ENCODE measurements around the gene IGSF9. TPM values are rescaled to one million over a fixed set of nuclear protein-coding genes. Genes with fewer than 3 reads are reported as not detected.
A peak's percentile ranks its signal among the peaks of the same experiment; 100 is the strongest.

The IGSF9 gene
- polyA plus RNA-seq, 1 experiment, result not detected

GRCh38 chr1:159949123-159949522 is 3.7 kb upstream of the IGSF9 start:
- ChIA-PET POLR2A (no interaction called here), CTCF (interaction anchor here (1.3 to 39.5 kb wide), 4 partner anchors 12 to 84 kb away, joined by 3 to 889 read pairs (median 6); no protein-coding TSS in a partner anchor)
- TF ChIP-seq, protein P1, sequence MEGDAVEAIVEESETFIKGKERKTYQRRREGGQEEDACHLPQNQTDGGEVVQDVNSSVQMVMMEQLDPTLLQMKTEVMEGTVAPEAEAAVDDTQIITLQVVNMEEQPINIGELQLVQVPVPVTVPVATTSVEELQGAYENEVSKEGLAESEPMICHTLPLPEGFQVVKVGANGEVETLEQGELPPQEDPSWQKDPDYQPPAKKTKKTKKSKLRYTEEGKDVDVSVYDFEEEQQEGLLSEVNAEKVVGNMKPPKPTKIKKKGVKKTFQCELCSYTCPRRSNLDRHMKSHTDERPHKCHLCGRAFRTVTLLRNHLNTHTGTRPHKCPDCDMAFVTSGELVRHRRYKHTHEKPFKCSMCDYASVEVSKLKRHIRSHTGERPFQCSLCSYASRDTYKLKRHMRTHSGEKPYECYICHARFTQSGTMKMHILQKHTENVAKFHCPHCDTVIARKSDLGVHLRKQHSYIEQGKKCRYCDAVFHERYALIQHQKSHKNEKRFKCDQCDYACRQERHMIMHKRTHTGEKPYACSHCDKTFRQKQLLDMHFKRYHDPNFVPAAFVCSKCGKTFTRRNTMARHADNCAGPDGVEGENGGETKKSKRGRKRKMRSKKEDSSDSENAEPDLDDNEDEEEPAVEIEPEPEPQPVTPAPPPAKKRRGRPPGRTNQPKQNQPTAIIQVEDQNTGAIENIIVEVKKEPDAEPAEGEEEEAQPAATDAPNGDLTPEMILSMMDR (IDR thresholded peaks at IDR 0.05; ENCODE audit: insufficient read depth, low read depth, low read length), result no peak
- H3K27me3 ChIP-seq (ENCODE audit: control insufficient read depth, insufficient read depth, low read length), result peaks cover 16% of the 10 kb centered on the region
- H3K4me3 ChIP-seq (ENCODE audit: low read depth, low read length), result no peak overlapping the region
- H3K36me3 ChIP-seq (ENCODE audit: control insufficient read depth, insufficient read depth, low read length), result no peaks in the 10 kb centered on the region
- no peak for DNase-seq (ENCODE audit: low read depth)

DNA sequence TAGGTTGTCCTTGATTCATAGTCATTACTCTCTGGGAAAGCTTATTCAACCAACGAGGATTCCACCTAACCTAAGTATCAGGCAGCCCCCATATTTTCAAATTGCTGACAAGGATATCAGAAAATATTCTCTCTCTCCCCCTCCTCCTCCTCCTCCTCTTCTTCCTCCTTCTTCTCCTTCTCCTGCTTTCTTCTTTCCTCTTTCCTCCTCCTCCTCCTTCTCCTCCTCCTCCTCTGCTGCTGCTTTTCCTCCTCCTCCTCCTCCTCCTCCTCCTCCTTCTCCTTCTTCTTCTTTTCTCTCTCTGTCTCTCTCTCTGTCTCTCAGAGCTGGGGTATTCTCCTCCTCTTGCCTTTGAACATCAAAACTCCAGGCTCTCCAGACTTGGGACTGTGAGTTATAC is 2.5 kb upstream of the IGSF9 start:
- DNase-seq (ENCODE audit: low read depth), result no peak
- no peaks in the 10 kb centered on the region for H3K36me3 ChIP-seq (ENCODE audit: control insufficient read depth, insufficient read depth, low read length)
- ChIA-PET POLR2A (no interaction called here), CTCF (interaction anchor here (3.8 to 39.5 kb wide), 2 partner anchors 10 to 63 kb away, joined by 25 to 889 read pairs; no protein-coding TSS in a partner anchor)
- H3K27me3 ChIP-seq (ENCODE audit: control insufficient read depth, insufficient read depth, low read length), result peaks cover 19% of the 10 kb centered on the region
- TF ChIP-seq, protein P1 (IDR thresholded peaks at IDR 0.05; ENCODE audit: insufficient read depth, low read depth, low read length), result no peak
- H3K4me3 ChIP-seq (ENCODE audit: low read depth, low read length), result no peak overlapping the region

GRCh38 chr1:159946242-159947187 is 1.1 kb upstream of the IGSF9 start:
- CTCF ChIA-PET, result interaction anchor here (1.0 to 39.5 kb wide), 8 partner anchors 7 to 147 kb away, joined by 3 to 889 read pairs (median 4); partner anchors contain the start of gene SLAMF9
- POLR2A ChIA-PET, result no interaction called here
- Histone ChIP-seq H3K36me3 (ENCODE audit: control insufficient read depth, insufficient read depth, low read length) (no peaks in the 10 kb centered on the region), H3K27me3 (ENCODE audit: control insufficient read depth, insufficient read depth, low read length) (peaks cover 17% of the 10 kb centered on the region), H3K4me3 (ENCODE audit: low read depth, low read length) (no peak overlapping the region)
- no peak for DNase-seq (ENCODE audit: low read depth)
- TF ChIP-seq, protein P1 (IDR thresholded peaks at IDR 0.05; ENCODE audit: insufficient read depth, low read depth, low read length), result no peak

DNA sequence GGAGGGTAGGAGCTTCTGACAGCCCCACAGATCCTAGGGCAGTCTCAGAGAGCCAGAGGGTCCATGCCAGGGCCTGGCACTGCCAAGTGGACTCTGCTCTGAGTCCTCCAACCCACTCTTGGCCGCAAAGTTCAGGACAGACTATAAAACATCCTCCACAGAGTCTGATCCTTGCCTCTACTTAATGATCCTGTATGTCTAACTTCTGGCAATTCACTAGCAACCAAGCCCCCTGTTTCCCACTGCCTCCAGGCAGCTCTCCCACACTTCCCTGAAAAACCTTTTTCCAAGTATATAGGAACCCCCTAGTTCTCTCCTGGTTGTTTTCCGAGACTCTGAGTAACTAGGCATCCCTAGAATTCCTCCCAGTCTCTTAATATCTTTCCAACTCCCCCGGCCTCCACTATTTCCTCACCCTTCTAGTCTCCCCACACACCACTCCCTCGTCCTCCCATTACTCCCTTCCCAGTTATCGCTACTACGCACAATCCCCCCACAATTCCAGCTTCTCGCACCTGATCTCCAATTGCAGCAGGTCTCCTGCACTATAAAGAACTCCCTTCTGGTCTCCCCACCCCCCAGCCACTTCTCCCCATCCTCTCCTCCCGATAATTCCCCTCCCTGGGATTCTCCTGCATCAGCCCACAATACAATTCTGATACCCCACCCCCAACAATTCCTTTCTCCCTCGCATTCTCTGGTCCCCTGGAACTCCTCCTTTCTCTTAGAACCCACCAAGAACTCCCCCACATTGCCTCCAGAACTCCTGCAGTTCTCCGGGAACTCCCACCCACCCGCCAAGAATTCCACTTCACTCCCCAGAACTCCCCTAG is 574 bp downstream of the IGSF9 start:
- TF ChIP-seq, protein P1 (IDR thresholded peaks at IDR 0.05; ENCODE audit: insufficient read depth, low read depth, low read length), result no peak
- ChIA-PET POLR2A (no interaction called here), CTCF (interaction anchor here (1.2 to 39.5 kb wide), 3 partner anchors 13 to 146 kb away, joined by 3 to 889 read pairs (median 25); no protein-coding TSS in a partner anchor)
- no peak for DNase-seq (ENCODE audit: low read depth)
- Histone ChIP-seq H3K4me3 (ENCODE audit: low read depth, low read length) (peak overlapping the region; percentile 25), H3K36me3 (ENCODE audit: control insufficient read depth, insufficient read depth, low read length) (no peaks in the 10 kb centered on the region), H3K27me3 (ENCODE audit: control insufficient read depth, insufficient read depth, low read length) (peaks cover 18% of the 10 kb centered on the region)

All from BJ (cell line).